CD4-positive, alpha-beta memory T cell (primary cell): ENCODE measurements around the gene RAD51C. TPM values are rescaled to one million over a fixed set of nuclear protein-coding genes. Genes with fewer than 3 reads are reported as not detected.
"Not testable (repeated sequence)": the region's sequence is repeated elsewhere in the genome, so short reads cannot be mapped to it uniquely, and the experiment has no call there.

ENCODE experiments used
- CTCF ChIA-PET: fragments of 350-600 bp; sonication (Branson Sonifier 250); formaldehyde crosslinking; loops from one replicate; lab custom pipeline; 2021; ENCODE audit warnings: inconsistent platforms; ENCODE audit not compliant: partially characterized antibody; lab: Charles Lee
- POLR2A ChIA-PET: fragments of 350-600 bp; sonication (Branson Sonifier 250); formaldehyde crosslinking; loops from one replicate; lab custom pipeline; 2021; ENCODE audit not compliant: partially characterized antibody; lab: Charles Lee
- DNase-seq, 5 donors: peaks; one replicate each; pipeline versions ENCODE4 v3.0.0 to v3.0.0-alpha.2; 2020 to 2022; ENCODE audit warnings: mixed read lengths in 1 of 5
- H3K27ac ChIP-seq: one replicate; pipeline ENCODE4 v1.7.0; 2013; ENCODE audit warnings: low read depth, low read length
- H3K27me3 ChIP-seq: 2 replicates; pipeline ENCODE4 v1.7.0; 2013; ENCODE audit warnings: mild to moderate bottlenecking, low read length, moderate library complexity; ENCODE audit not compliant: insufficient read depth
- H3K36me3 ChIP-seq: 2 replicates; pipeline ENCODE4 v1.7.0; 2013; ENCODE audit warnings: mild to moderate bottlenecking, low read length, moderate library complexity; ENCODE audit not compliant: insufficient read depth
- H3K4me1 ChIP-seq: 2 replicates; pipeline ENCODE4 v1.7.0; 2013; ENCODE audit warnings: mild to moderate bottlenecking, low read length, moderate library complexity; ENCODE audit not compliant: insufficient read depth
- H3K4me3 ChIP-seq, 2 donors: one replicate each; pipeline ENCODE4 v1.7.0; 2013; ENCODE audit warnings: low read length in 2 of 2, mild to moderate bottlenecking in 1 of 2
- H3K9me3 ChIP-seq, 2 donors: one replicate each; pipeline ENCODE4 v1.7.0; 2013; ENCODE audit warnings: low read length in 2 of 2, control low read depth in 1 of 2; ENCODE audit not compliant: control insufficient read depth in 1 of 2
- H3K27ac Mint-ChIP-seq, 7 donors: one replicate each; pipeline ENCODE4 v1.8.0; 2020 to 2021; ENCODE audit warnings: mixed read lengths in 7 of 7, mild to moderate bottlenecking in 6 of 7, inconsistent platforms in 3 of 7, moderate library complexity in 3 of 7
- H3K27me3 Mint-ChIP-seq, 2 donors: one replicate each; pipeline ENCODE4 v1.8.0; 2020 to 2021; ENCODE audit warnings: mixed read lengths in 2 of 2
- H3K36me3 Mint-ChIP-seq, 2 donors: one replicate each; pipeline ENCODE4 v1.8.0; 2020 to 2021; ENCODE audit warnings: mixed read lengths in 2 of 2, inconsistent platforms in 1 of 2, mild to moderate bottlenecking in 1 of 2
- H3K4me1 Mint-ChIP-seq, 4 donors: one replicate each; pipeline ENCODE4 v1.8.0; 2020 to 2021; ENCODE audit warnings: mixed read lengths in 4 of 4, mild to moderate bottlenecking in 1 of 4
- H3K4me3 Mint-ChIP-seq, 8 donors: one replicate each; pipeline ENCODE4 v1.8.0; 2020 to 2021; ENCODE audit warnings: mixed read lengths in 8 of 8, mild to moderate bottlenecking in 7 of 8, moderate library complexity in 6 of 8, inconsistent platforms in 3 of 8
- H3K9me3 Mint-ChIP-seq, 8 donors: one replicate each; pipeline ENCODE4 v1.8.0; 2020 to 2021; ENCODE audit warnings: mixed read lengths in 8 of 8, mild to moderate bottlenecking in 5 of 8, inconsistent platforms in 3 of 8, moderate library complexity in 1 of 8
- intact Hi-C: fragments of 100-400 bp; cut with micrococcal nuclease; formaldehyde crosslinking; loops from one replicate; pipeline ENCODE4 v1.15.1; 2023
- polyA plus RNA-seq, 2 donors: library from polyadenylated mRNA; unstranded; fragments of 300-500 nt; fragmentation: Illumina TruSeq; gene quantifications; one replicate each; pipeline ENCODE4 v1.2.3, GENCODE V29; 2021
- total RNA-seq, 2 experiments: library from RNA; stranded (reverse); gene quantifications; one replicate each; pipeline ENCODE4 v1.2.3, GENCODE V29; 2021

RAD51C gene
- total RNA-seq (10 to 100 TPM; 25.8 to 28.2 TPM), polyA plus RNA-seq (10 to 100 TPM; 45.5 to 74.2 TPM)

DNA sequence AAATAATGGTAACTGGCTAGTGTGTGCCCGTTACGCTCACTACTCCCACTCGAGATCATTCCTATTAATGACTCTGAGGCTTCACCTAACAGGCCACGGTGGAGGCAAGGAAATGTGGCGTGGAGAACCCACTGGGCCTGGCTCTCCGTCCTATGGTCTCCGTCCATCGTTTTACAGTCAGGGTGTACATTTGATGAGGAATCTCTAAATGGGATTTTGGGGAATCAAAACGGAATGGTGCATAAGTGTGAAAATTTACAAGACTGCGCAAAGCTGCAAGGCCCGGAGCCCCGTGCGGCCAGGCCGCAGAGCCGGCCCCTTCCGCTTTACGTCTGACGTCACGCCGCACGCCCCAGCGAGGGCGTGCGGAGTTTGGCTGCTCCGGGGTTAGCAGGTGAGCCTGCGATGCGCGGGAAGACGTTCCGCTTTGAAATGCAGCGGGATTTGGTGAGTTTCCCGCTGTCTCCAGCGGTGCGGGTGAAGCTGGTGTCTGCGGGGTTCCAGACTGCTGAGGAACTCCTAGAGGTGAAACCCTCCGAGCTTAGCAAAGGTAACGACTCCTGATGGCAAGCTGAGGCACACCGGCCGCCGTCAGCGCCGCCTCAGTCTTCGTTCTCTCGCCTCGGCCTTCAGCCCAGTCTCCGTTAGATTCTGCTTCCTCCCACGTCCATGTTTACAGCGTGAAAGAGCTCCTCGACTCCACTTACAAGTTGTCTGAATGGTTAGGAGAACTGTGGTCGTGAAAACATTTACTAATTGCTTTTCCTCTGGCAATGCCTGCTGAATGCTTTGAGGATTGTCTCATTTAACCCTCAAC is at the start of gene RAD51C:
Gene RAD51C, plus strand, starts transcription at position 364 of the 817 bp plus-strand sequence. Its CDS starts 42 bp downstream, at position 406.
- Mint-ChIP-seq H3K4me1 (peaks cover 18 to 27% (median 23%) of the 10 kb centered on the region in 4 donors), H3K4me3 (peak within 1 kb of the TSS; percentile 85 to 97 (median 93)), H3K27me3 (no peaks in the 10 kb centered on the region), H3K27ac (peak within 1 kb of the TSS; percentile 73 to 98 (median 92)), H3K9me3 (no peaks in the 10 kb centered on the region), H3K36me3 (peaks cover 7 to 9% of the 10 kb centered on the region in 2 donors)
- Histone ChIP-seq H3K27ac (peak within 1 kb of the TSS; percentile 72), H3K4me1 (peaks cover 29% of the 10 kb centered on the region), H3K36me3 (no peaks in the 10 kb centered on the region), H3K27me3 (no peaks in the 10 kb centered on the region), H3K4me3 (peak within 1 kb of the TSS; percentile 77 to 83), H3K9me3 (no peaks in the 10 kb centered on the region)
- intact Hi-C loops = loop anchor here (1.0 kb wide), 4 partner anchors 33 to 174 kb away; no protein-coding TSS in a partner anchor
- peak; percentile 77 to 85 (median 84) for DNase-seq
- ChIA-PET CTCF (interaction anchor here (0.6 to 1.9 kb wide), 6 partner anchors 11 to 313 kb away, joined by 3 to 4 read pairs (median 3); no protein-coding TSS in a partner anchor), POLR2A (interaction anchor here (0.6 to 3.3 kb wide), 11 partner anchors 9 to 842 kb away, joined by 3 to 44 read pairs (median 3); partner anchors contain the start of genes MKS1, MRPS23 and TRIM37)

DNA sequence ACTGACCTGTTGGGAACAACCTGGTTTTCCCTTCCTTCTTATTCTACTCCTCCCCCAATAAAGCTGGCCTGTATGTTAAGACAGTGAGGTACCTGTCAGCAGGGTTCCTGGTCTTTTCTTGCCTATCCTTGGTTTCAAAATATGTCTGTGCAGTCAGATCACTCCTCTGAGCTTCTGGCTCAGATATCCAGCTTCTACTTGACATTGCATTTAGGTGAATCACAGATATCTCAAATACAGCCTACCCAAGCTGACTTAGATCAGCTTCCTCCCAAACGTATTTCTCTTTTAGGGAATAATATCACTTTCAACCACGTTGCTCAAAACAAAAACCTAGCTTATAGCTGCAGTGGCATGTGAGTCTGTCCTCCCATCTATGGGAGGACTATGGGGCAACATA is 49.3 kb upstream of the RAD51C start:
- no peak overlapping the region for H3K4me3 ChIP-seq
- no peaks in the 10 kb centered on the region for H3K9me3 Mint-ChIP-seq
- H3K4me1 ChIP-seq = no peaks in the 10 kb centered on the region
- DNase-seq = no peak
- no peaks in the 10 kb centered on the region for H3K9me3 ChIP-seq
- H3K4me3 Mint-ChIP-seq = no peak overlapping the region
- no peaks in the 10 kb centered on the region for H3K27me3 ChIP-seq
- no peak overlapping the region for H3K27ac ChIP-seq
- H3K4me1 Mint-ChIP-seq = no peaks in the 10 kb centered on the region
- intact Hi-C loops = no loop called here
- no peaks in the 10 kb centered on the region for H3K27me3 Mint-ChIP-seq
- H3K36me3 ChIP-seq = no peaks in the 10 kb centered on the region
- POLR2A ChIA-PET = interaction anchor here (0.9 kb wide), 1 partner anchor 16 kb away, joined by 3 read pairs; no protein-coding TSS in a partner anchor
- CTCF ChIA-PET = no interaction called here
- H3K36me3 Mint-ChIP-seq = no peaks in the 10 kb centered on the region
- no peak overlapping the region for H3K27ac Mint-ChIP-seq

DNA sequence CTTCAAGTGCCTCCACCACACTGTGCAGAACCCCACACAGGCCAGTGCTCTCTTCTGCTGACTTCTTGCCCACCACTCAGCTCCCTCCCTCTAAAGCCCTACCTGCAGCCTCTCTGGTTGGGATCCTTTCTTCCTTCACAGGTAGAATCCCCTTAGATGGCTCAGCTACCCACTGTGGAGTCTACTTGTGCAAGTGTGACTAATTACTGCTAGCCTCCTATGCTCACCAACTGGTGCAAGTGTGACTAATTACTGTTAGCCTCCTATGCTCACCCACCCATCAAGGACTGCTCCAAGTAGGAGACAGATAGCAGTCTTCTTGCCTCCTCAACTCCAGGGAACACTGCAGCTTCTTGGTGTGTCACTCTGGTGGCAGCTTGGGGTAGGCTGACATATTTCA is 44.2 kb upstream of the RAD51C start:
- CTCF ChIA-PET = interaction anchor here (0.5 kb wide), 1 partner anchor 170 kb away, joined by 3 read pairs; no protein-coding TSS in a partner anchor
- no peaks in the 10 kb centered on the region for H3K27me3 Mint-ChIP-seq

DNA sequence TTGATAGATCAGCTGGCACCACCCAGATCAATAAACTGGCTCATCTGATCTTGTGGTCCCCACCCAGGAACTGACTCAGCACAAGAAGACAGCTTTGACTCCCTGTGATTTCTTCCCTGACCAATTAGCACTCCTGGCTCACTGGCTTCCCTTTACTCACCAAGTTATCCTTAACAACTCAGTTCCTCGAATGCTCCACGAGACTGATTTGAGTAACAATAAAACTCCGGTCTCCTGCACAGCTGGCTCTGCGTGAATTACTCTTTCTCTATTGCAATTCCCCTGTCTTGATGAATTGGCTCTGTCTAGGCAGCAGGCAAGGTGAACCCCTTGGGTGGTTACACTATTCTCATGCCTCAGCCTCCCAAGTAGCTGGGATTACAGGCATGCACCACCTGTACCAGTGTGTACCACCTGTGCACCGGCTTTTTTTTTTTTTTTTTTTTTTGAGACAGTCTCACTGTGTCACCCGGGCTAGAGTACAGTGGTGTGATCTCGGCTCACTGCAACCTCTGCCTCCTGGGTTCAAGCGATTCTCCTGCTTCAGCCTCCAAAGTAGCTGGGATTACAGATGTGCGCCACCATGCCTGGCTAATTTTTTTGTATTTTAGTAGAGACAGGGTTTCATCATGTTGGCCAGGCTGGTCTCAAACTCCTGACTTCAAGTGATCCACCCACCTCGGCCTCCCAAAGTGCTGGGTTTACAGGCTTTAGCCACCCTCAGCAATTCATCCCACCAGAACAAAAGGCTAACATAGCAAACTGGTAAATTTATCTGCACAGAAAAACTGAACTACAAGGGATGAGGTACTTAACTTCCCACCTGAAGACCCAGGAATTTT is 34.2 kb upstream of the RAD51C start:
- H3K27me3 Mint-ChIP-seq, intact Hi-C loops, H3K36me3 Mint-ChIP-seq, H3K9me3 ChIP-seq, H3K9me3 Mint-ChIP-seq, H3K27me3 ChIP-seq, DNase-seq, H3K36me3 ChIP-seq: not testable (repeated sequence)
- CTCF ChIA-PET = interaction anchor here (1.4 kb wide), 1 partner anchor 27 kb away, joined by 3 read pairs; no protein-coding TSS in a partner anchor
- H3K4me1 Mint-ChIP-seq = peaks cover 12 to 18% (median 15%) of the 10 kb centered on the region in 4 donors
- peak overlapping the region; percentile 43 to 83 for H3K4me3 ChIP-seq
- H3K27ac ChIP-seq = peak overlapping the region; percentile 77
- POLR2A ChIA-PET = interaction anchor here (0.9 to 5.6 kb wide), 5 partner anchors 15 to 505 kb away, joined by 3 to 101 read pairs (median 3); no protein-coding TSS in a partner anchor
- peaks cover 13% of the 10 kb centered on the region for H3K4me1 ChIP-seq
- peak overlapping the region; percentile 83 to 95 (median 91) for H3K4me3 Mint-ChIP-seq
- peak overlapping the region; percentile 97 to 100 (median 100) for H3K27ac Mint-ChIP-seq

More for the DNA sequence above, 44.2 kb upstream of the RAD51C start:
- Mint-ChIP-seq H3K4me3 (no peak overlapping the region), H3K4me1 (no peaks in the 10 kb centered on the region), H3K27ac (no peak overlapping the region), H3K36me3 (no peaks in the 10 kb centered on the region), H3K9me3 (no peaks in the 10 kb centered on the region)
- Histone ChIP-seq H3K4me3 (no peak overlapping the region), H3K9me3 (no peaks in the 10 kb centered on the region), H3K36me3 (no peaks in the 10 kb centered on the region), H3K27me3 (no peaks in the 10 kb centered on the region), H3K27ac (no peak overlapping the region), H3K4me1 (no peaks in the 10 kb centered on the region)
- intact Hi-C loops = no loop called here
- no peak for DNase-seq
- POLR2A ChIA-PET = no interaction called here

DNA sequence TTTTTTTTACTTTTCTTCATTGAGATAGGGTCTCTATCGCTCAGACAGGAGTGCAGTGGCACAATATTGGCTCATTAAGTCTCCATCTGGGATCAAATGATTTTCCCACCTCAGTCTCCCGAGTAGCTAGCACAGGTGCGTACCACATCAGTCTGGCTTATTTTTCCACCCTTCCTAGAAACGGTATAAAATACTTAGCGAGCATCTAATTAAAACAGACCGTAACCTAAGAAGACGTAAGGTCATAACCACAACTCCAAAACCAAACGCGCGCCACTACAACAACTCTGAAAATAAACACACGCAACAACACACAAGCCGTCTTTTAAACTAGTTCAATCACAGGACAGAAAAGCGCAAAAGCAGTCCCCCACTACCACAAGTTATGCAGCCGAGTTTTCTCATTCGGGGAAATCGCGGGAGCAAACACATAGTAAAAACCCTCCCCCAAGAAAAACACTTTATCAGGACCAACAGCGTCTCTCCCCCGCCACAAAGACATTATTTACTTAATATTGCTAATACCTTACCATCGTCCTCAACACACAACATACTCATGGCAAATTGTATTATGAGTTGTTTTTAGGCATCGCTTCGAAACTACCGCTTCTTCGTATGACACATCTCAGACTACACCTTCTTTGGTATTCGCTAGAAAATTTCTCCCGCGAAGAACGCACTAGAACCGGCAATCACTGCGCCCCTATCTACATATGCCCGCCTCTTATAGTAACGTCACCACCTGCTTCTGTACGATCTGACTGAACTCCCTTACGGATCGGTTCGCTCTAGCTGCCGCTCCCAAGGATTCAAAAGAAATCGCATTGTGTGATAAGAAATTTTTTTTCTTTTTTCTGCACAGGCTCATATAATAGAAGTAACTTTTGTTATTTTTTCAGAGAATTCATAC is 33.3 kb upstream of the RAD51C start:
- H3K27me3 ChIP-seq = no peaks in the 10 kb centered on the region
- H3K4me1 Mint-ChIP-seq = peaks cover 12 to 18% (median 15%) of the 10 kb centered on the region in 4 donors
- peak overlapping the region; percentile 83 to 95 (median 91) for H3K4me3 Mint-ChIP-seq
- peak; percentile 87 to 91 (median 89) for DNase-seq
- intact Hi-C loops = loop anchor here (1.0 kb wide), 3 partner anchors 27 to 141 kb away; partner anchors contain the start of genes RAD51C and TEX14
- peak overlapping the region; percentile 77 for H3K27ac ChIP-seq
- peaks cover 0 to 5% of the 10 kb centered on the region in 2 donors for H3K36me3 Mint-ChIP-seq
- peak overlapping the region; percentile 43 to 83 for H3K4me3 ChIP-seq
- H3K9me3 ChIP-seq = no peaks in the 10 kb centered on the region
- ChIA-PET POLR2A (interaction anchor here (0.7 to 5.6 kb wide), 9 partner anchors 16 to 506 kb away, joined by 3 to 101 read pairs (median 3); partner anchors contain the start of genes RAD51C and TEX14), CTCF (interaction anchor here (1.1 to 1.8 kb wide), 2 partner anchors 27 to 140 kb away, joined by 3 to 5 read pairs; no protein-coding TSS in a partner anchor)
- H3K9me3 Mint-ChIP-seq = peaks cover 0 to 5% (median 0%) of the 10 kb centered on the region in 8 donors
- no peaks in the 10 kb centered on the region for H3K36me3 ChIP-seq
- H3K4me1 ChIP-seq = peaks cover 13% of the 10 kb centered on the region
- peak overlapping the region; percentile 97 to 100 (median 100) for H3K27ac Mint-ChIP-seq
- H3K27me3 Mint-ChIP-seq = peaks cover 0 to 2% of the 10 kb centered on the region in 2 donors

DNA sequence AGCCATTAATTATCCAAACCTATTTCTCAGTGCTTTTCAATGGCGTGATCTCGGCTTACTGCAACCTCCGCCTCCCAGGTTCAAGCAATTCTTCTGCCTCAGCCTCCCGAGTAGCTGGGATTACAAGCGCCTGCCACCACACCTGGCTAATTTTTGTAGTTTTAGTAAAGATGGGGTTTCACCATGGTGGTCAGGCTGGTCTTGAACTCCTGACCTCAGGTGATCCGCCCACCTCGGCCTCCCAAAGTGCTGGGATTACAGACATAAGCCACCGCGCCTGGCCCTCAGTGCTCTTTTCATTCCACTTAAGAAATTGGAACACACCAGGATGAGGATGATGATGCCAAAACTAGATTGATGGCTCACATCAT is 32.7 kb upstream of the RAD51C start:
- Mint-ChIP-seq H3K27ac (peak overlapping the region; percentile 97 to 100 (median 100)), H3K4me3 (peak overlapping the region; percentile 83 to 95 (median 91)), H3K4me1 (peaks cover 12 to 18% (median 15%) of the 10 kb centered on the region in 4 donors)
- not testable (repeated sequence) for H3K9me3 ChIP-seq, H3K36me3 Mint-ChIP-seq, H3K9me3 Mint-ChIP-seq, DNase-seq, H3K36me3 ChIP-seq, H3K27me3 Mint-ChIP-seq, H3K27me3 ChIP-seq
- Histone ChIP-seq H3K4me1 (peaks cover 13% of the 10 kb centered on the region), H3K4me3 (peak overlapping the region; percentile 43 to 83), H3K27ac (peak overlapping the region; percentile 77)
- intact Hi-C loops = loop anchor here (1.0 kb wide), 3 partner anchors 27 to 141 kb away; partner anchors contain the start of genes RAD51C and TEX14
- ChIA-PET CTCF (interaction anchor here (1.1 to 1.8 kb wide), 2 partner anchors 28 to 141 kb away, joined by 3 to 5 read pairs; no protein-coding TSS in a partner anchor), POLR2A (interaction anchor here (0.7 to 5.6 kb wide), 6 partner anchors 28 to 324 kb away, joined by 3 to 101 read pairs (median 8); partner anchors contain the start of genes RAD51C and TEX14)
